NCI-H1417 (cell line): ENCODE results near the gene ZNRF3.
A peak's percentile ranks its signal among the peaks of the same experiment; 100 is the strongest.
"Not testable (repeated sequence)": the region's sequence is repeated elsewhere in the genome, so short reads cannot be mapped to it uniquely, and the experiment has no call there.

Experiments used
- DNase-seq, 3 experiments: peaks; one replicate each; lab custom pipeline; 2025; lab: John Stamatoyannopoulos, UW

ZNRF3 gene

DNA sequence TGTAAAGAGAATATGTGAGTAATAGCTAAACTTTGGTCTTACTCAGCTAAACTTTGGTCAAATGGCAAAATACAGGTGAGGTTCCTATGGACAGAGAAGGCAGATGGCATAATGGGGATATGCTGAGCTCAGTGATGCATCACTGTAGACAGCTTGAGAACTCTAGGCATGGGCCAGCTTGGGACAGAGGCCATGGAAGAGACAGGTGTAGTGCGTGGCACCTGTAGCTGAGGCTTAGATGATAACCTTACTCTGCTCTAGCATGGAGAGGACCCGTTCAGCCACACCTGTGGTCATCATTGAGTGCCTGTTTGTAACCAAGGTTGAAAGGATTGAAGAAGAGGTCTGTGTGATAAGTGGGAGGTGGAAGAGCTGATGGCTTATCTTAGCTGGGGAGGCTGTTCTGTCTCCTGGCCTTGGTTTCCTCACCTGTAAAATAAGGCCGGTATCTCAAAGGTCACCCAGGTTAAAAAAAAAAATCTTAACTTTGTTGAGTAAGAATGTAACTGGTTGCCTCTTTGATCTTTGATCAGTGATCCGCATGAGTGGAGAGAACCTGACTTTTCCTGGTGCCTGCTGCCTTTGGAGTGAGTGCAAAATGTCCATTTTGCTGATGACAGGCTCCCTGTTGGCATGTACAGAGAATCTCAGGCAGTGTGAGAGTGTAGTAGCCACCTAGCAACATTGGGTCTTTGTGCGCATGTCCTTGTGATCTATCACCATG is 48.6 kb downstream of the ZNRF3 start:
- DNase-seq = no peak

DNA sequence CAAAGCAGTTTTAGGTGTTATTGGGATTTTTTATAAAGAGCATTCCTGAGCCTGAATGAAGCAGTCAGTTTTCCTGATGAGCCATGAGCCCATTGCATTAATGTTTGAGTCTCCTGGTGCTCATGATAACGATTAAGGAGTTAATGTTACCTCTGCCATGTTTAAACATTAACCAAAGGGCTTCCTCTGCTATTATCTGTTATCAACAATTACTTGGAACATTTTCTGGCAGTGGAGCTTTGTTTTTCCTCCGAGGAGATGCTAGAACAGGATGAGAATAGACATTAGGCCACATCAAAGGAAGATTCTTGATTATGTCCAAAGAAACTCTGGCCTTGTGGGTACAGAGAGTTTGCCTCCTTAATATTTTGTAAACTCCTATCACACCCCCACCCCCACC is 49.9 kb downstream of the ZNRF3 start:
- peak in 1 of 3 experiments; percentile 7 for DNase-seq

DNA sequence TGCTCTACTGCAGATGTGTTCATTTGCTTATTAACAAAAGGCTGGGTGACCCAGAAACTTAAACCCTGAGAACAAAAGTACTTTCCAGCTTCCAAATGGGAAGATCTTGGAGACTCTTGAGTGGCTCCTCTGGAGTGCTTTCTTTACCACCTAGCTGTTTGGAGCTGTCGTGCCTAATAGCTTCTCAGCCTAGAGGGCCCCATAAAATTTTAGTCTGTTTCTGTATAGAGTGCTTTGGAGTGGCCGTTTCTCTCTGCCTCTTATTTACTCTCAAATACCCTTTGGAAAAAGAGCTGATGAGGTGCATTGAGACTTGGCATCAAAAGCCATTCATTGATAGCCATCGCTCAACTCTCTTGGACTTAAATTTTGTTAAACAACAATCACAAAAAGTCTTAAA is 50.7 kb downstream of the ZNRF3 start:
- peak in 2 of 3 experiments; percentile 42 to 81 for DNase-seq

- no peak for DNase-seq
Observed at GRCh38 chr22:28935140-28935539, 51.8 kb downstream of the ZNRF3 start.

DNA sequence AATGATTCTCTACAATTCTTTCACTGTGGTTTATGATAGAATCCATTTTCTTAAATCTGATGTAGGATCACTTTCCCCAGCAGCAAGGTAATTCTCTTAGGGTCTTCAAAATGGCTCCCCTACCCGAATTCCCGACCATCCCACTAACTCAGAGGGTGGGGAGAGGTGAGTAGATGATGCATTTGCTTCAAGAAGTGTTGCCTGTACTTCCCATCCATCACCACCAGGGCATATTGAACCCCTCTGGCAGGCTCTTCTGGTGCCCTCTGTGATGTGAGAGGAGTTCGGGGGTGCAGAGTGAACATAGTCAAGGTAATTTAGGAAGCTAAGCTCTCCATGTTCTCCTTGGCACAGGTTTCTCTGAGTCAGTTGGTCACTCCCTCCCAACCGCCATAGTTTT is 52.3 kb downstream of the ZNRF3 start:
- no peak for DNase-seq

- no peak for DNase-seq
Observed at GRCh38 chr22:28936200-28936599, 52.8 kb downstream of the ZNRF3 start.

DNA sequence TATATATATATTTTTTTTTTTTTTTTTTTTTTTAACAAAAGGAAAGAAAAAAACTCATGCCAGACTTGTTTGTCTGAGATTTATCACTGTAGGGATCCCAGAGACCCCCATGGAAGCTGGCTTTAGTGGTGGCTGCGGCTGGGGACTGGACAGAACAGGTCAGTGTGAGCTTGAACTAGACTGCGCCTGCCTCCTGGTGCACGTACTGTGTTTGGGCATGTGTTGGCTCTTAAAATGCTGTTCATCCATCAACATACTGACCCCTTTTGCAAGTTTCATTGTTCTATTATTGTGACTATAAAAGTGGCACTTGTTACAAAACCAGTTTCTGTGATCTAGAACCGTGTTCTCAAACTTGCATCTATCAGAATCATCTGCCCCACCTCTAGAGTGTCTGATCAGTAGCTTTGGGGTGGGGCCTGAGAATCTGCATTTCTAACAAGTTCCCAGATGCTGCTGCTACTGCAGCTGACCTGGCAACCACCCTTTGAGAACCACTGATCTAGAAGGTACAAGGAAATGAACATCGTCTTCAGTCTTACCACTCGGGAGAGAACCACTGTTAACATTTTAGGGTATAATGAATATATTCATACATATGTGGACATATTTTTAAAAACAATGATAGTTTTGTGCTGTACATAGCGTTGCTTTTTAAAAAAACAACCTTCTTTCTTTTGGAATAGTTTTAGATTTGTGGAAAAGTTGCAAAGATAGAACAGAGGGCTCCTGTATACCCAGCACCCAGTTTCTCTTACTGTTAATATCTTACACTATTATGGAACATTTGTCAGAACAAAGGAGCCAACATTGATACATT is 54.0 kb downstream of the ZNRF3 start:
- no peak for DNase-seq

DNA sequence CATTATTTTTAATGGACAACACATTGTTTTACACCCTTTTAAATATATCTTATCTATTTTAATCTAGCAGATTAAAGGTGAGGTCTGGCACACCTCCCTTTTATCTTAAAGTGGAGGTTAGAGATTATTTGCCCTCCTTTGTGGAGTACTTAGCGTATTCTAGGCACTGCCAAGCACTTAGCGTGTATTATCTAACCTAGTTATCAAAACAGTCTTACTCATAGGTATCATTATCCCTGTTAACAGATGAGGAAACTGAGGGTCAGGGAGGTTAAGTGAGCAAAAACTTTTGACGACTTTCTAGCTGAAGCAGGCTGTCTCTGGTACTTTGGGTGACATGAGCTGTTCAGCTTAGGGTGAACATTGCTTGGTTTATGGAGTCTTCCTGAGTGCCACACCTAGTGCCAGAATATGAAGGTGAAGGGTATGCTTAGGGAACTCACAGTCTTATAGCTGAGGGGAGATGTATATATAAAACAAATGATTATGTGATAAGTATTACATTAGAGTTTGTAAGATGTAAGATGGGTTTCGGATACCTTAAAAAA is 55.0 kb downstream of the ZNRF3 start:
- DNase-seq = no peak

DNA sequence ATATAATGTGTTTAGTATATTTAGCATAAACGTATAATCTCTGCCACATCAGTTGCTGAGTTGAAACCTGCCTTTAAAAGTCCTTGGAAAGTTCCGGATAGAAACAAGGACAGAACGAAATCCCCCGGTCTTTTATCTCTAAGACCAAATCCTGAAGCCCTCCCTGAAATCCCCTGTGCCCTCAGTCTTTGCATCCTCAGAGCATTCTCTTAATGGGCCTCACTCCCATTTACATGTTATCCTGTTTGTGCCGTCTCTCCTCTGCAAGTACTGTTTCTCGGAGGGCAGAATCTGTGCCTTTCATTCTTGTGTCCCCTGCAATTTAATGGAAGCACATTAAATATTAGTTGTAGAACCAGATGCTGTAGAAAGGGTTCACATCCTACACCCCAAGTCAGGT is 56.0 kb downstream of the ZNRF3 start:
- DNase-seq = no peak

DNA sequence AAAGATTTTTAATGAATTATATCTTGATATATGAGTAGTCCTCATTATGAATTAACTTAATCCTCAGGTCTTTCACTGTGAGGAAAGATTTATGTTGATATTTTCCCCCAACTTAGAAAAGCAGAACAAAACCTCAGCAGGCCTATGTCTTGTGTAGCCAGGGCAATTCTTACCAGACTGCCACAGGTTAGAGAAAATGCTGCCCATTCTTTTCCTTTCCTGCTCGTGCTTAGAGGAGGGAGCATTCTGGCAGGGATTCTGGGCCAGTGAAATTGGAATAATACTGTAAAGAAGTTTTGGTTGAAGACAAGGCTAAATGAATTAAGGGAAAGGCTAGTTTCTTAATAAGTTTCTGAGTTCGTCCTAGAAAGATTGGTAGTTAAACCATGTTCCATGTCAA is 56.6 kb downstream of the ZNRF3 start:
- DNase-seq = no peak

DNA sequence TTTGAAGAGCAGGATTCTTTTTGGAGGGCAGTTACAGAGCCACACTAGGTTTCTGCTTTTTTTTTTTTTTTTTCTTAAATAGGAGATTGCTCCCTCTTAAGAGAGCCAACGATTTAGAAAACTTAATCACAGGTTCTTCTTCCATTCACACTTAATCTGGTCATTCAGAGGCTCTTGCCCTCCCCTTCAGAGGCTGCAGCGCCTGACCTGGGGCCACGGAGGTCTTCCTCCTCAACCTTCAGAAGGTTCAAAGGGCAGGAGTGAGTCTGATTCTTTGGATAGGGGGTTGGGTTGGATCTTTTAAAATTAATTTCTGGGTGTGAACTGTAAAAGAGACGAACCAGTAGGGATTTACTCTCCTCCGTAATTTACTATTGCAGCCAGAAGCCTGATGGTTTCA is 57.1 kb downstream of the ZNRF3 start:
- DNase-seq = no peak

DNA sequence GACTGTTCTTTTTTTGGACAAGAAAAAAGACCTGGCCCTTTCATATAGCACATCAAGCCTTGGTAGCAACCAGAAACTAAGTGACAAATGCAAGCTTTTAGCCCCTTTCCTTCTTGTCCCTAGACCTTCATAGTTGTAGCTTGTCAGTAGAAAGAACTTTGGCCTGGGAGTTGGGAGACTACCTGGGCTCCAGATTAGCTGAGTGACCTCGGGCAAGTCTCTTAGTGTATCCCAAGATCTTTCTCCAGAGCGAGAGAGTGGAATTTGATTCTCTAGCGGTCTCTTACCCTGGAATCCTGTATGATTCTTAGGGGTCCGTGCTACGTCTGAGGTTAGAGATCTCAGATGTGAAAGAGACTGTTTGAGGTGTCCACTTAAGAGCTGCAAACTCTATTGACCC is 59.0 kb downstream of the ZNRF3 start:
- DNase-seq = no peak

GRCh38 chr22:28942801-28943500 is 59.6 kb downstream of the ZNRF3 start:
- DNase-seq = peak in 2 of 3 experiments; percentile 21 to 73

GRCh38 chr22:28943501-28943879 is 60.1 kb downstream of the ZNRF3 start:
- no peak for DNase-seq

DNA sequence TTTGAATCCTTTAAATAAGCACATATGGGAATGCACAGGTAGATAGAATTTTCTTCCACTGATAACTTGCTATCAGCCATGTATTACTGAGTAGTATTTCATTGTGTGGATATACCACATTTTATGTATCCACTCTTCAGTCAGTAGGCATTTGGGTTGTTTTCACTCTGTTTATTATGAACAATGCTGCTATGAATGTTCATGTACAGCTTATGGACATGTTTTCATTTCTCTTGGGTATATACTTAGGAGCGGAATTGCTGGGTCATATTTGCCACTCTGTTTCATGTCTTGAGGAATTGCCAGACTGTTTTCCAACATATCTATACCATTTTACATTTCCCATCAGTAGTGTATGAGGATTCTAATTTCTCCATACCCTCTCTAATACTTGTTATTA is 63.8 kb downstream of the ZNRF3 start:
- no peak for DNase-seq

- no peak for DNase-seq
Observed at GRCh38 chr22:28948424-28948823, 65.1 kb downstream of the ZNRF3 start.

- not testable (repeated sequence) for DNase-seq
Observed at GRCh38 chr22:28948860-28949551, 65.6 kb downstream of the ZNRF3 start.

- DNase-seq = no peak
Observed at GRCh38 chr22:28949788-28950187, 66.4 kb downstream of the ZNRF3 start.

- no peak for DNase-seq
Observed at GRCh38 chr22:28950617-28951411, 67.4 kb downstream of the ZNRF3 start.

- DNase-seq = no peak
Observed at GRCh38 chr22:28951530-28951929, 68.2 kb downstream of the ZNRF3 start.

DNA sequence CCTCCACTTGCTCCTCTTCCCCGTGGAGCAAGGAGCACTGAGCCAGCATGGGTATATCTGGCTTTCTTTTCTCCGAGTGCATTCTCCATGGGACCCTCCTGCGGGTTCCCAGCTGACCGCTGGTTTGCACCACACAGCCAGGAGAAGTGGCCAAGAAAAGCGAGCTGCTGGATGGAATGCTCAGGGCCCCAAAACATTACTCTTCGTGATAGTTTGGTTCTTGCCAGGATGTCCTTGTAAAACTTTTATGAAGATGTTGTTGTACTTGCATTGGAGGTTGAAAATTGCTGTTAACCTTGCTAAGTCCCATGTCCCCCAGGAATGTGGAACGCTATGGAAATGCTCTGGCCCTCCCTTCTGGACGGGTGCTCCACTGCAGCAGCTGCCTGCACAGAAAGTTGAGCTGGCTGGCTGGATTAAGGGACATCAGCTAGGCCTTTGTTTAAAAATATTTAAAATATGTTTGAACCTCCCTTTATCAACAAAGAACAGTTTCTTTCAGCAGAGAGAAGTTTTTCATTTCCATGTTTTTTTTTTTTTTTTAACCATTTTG is 68.7 kb downstream of the ZNRF3 start:
- DNase-seq = no peak
